Fibroblast of gingiva (primary cell): ENCODE results near the gene ELK4.
"Not testable (repeated sequence)": the region's sequence is repeated elsewhere in the genome, so short reads cannot be mapped to it uniquely, and the experiment has no call there.

Source experiments
- DNase-seq: peaks from one replicate; pipeline ENCODE4 v3.0.0-alpha.2; 2011; ENCODE audit warnings: low read depth

Gene ELK4

GRCh38 chr1:205664399-205665017, 32.7 kb upstream of the ELK4 start:
- no peak for DNase-seq

- no peak for DNase-seq
Measured at GRCh38 chr1:205663286-205663936, 31.6 kb upstream of the ELK4 start.

- no peak for DNase-seq
Measured at GRCh38 chr1:205662791-205663190, 31.0 kb upstream of the ELK4 start.

- DNase-seq = no peak
Measured at GRCh38 chr1:205662135-205662738, 30.4 kb upstream of the ELK4 start.

GRCh38 chr1:205661429-205662134, 29.8 kb upstream of the ELK4 start:
- no peak for DNase-seq

GRCh38 chr1:205660361-205660760, 28.6 kb upstream of the ELK4 start:
- DNase-seq = no peak

GRCh38 chr1:205658943-205659581, 27.3 kb upstream of the ELK4 start:
- peak; percentile 38 for DNase-seq

- no peak for DNase-seq
Measured at GRCh38 chr1:205656236-205656635, 24.4 kb upstream of the ELK4 start.

- no peak for DNase-seq
Measured at GRCh38 chr1:205652984-205653383, 21.2 kb upstream of the ELK4 start.

- no peak for DNase-seq
Measured at GRCh38 chr1:205650241-205650640, 18.4 kb upstream of the ELK4 start.

GRCh38 chr1:205645519-205645918, 13.7 kb upstream of the ELK4 start:
- no peak for DNase-seq

GRCh38 chr1:205642679-205643307, 11.0 kb upstream of the ELK4 start:
- DNase-seq = no peak

- no peak for DNase-seq
Measured at GRCh38 chr1:205639567-205639966, 7.8 kb upstream of the ELK4 start.

- DNase-seq = no peak
Measured at GRCh38 chr1:205637854-205638468, 6.2 kb upstream of the ELK4 start.

- no peak for DNase-seq
Measured at GRCh38 chr1:205636732-205637131, 4.9 kb upstream of the ELK4 start.

GRCh38 chr1:205636138-205636530, 4.3 kb upstream of the ELK4 start:
- DNase-seq = not testable (repeated sequence)

- DNase-seq = peak; percentile 56
Measured at GRCh38 chr1:205633421-205633976, 1.7 kb upstream of the ELK4 start.

- DNase-seq = no peak
Measured at GRCh38 chr1:205632669-205633169, 908 bp upstream of the ELK4 start.

- DNase-seq = peak; percentile 59
Measured at GRCh38 chr1:205631010-205631767, 622 bp downstream of the ELK4 start.

GRCh38 chr1:205630651-205631009, 1.2 kb downstream of the ELK4 start:
- no peak for DNase-seq
